A673 (cell line): ENCODE data around the gene ACSL1.

Experiments
- EZH2 ChIP-seq: fragments of 200-600 bp; sonication (generic); IDR thresholded peaks from 2 replicates; pipeline ENCODE4 v1.6.1; 2017; ENCODE audit warnings: borderline replicate concordance, low read depth, mild to moderate bottlenecking, mixed read lengths, antibody characterized with exemption, low read length; ENCODE audit not compliant: poor library complexity, severe bottlenecking
- TF ChIP-seq, protein P1 (sequence below): fragments of 300-800, 200-600 bp; sonication (generic); conservative IDR thresholded peaks from 2 replicates; pipeline ENCODE4 v1.5.1; 2017; ENCODE audit warnings: low read depth, mild to moderate bottlenecking, antibody characterized with exemption, low read length, moderate library complexity, mixed read lengths

DNA sequence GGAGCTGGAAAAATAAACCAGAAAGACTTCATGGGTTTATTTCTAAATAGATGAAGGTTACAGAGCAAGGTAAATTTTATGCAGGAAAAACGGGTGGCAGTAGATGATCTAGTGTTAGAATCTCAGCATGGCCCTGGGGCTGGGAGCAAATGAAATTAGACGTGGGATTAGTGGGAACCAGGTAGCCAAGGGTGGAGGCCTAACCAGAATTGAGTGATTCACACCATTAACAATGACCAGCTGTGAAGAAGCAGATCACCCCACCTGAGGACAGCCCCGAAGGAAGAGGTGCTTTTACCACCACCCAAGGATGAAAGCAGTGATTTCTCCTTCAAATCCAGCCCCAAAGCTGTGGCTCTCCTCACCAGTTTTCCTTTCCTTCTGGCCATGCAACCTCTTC is 20.8 kb upstream of the ACSL1 start:
- TF ChIP-seq, protein P1, sequence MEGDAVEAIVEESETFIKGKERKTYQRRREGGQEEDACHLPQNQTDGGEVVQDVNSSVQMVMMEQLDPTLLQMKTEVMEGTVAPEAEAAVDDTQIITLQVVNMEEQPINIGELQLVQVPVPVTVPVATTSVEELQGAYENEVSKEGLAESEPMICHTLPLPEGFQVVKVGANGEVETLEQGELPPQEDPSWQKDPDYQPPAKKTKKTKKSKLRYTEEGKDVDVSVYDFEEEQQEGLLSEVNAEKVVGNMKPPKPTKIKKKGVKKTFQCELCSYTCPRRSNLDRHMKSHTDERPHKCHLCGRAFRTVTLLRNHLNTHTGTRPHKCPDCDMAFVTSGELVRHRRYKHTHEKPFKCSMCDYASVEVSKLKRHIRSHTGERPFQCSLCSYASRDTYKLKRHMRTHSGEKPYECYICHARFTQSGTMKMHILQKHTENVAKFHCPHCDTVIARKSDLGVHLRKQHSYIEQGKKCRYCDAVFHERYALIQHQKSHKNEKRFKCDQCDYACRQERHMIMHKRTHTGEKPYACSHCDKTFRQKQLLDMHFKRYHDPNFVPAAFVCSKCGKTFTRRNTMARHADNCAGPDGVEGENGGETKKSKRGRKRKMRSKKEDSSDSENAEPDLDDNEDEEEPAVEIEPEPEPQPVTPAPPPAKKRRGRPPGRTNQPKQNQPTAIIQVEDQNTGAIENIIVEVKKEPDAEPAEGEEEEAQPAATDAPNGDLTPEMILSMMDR: no peak
- TF ChIP-seq EZH2: no peak
